ENCODE results near the gene VPS33A.
"Not testable (repeated sequence)": the region's sequence is repeated elsewhere in the genome, so short reads cannot be mapped to it uniquely, and the experiment has no call there.

Gene VPS33A

GRCh38 chr12:122266230-122266901, at the start of gene VPS33A:
Gene VPS33A, minus strand, starts transcription at chr12:122266494. Its CDS starts 86 bp downstream, at chr12:122266408.
- DNase-seq = peak; percentile 99

GRCh38 chr12:122312926-122313325, 46.6 kb upstream of the VPS33A start:
- DNase-seq = peak; percentile 33

GRCh38 chr12:122311696-122312095, 45.4 kb upstream of the VPS33A start:
- no peak for DNase-seq

- peak; percentile 6 for DNase-seq
These were observed 44.5 kb upstream of the VPS33A start for GRCh38 chr12:122310626-122311333.

GRCh38 chr12:122309564-122310121, 43.3 kb upstream of the VPS33A start:
- DNase-seq = peak; percentile 51

- no peak for DNase-seq
These were observed 42.5 kb upstream of the VPS33A start for GRCh38 chr12:122308811-122309210.

GRCh38 chr12:122306407-122306806, 40.1 kb upstream of the VPS33A start:
- peak; percentile 64 for DNase-seq

- DNase-seq = no peak
These were observed 38.6 kb upstream of the VPS33A start for GRCh38 chr12:122304924-122305323.

GRCh38 chr12:122303068-122303467, 36.8 kb upstream of the VPS33A start:
- DNase-seq = peak; percentile 10

GRCh38 chr12:122298071-122298748, 31.9 kb upstream of the VPS33A start:
- no peak for DNase-seq

- DNase-seq = no peak
These were observed 31.2 kb upstream of the VPS33A start for GRCh38 chr12:122297494-122297893.

- DNase-seq = no peak
These were observed 29.6 kb upstream of the VPS33A start for GRCh38 chr12:122295877-122296276.

GRCh38 chr12:122293081-122293480, 26.8 kb upstream of the VPS33A start:
- DNase-seq = no peak

- DNase-seq = no peak
These were observed 25.1 kb upstream of the VPS33A start for GRCh38 chr12:122291431-122291830.

GRCh38 chr12:122283680-122284079, 17.4 kb upstream of the VPS33A start:
- no peak for DNase-seq

- DNase-seq = peak; percentile 35
These were observed 15.8 kb upstream of the VPS33A start for GRCh38 chr12:122282061-122282460.

- DNase-seq = peak; percentile 31
These were observed 9.9 kb upstream of the VPS33A start for GRCh38 chr12:122276242-122276641.

- DNase-seq = peak; percentile 4
These were observed 9.2 kb upstream of the VPS33A start for GRCh38 chr12:122275459-122275858.

GRCh38 chr12:122265886-122266229, 436 bp downstream of the VPS33A start:
- peak; percentile 84 for DNase-seq

GRCh38 chr12:122265476-122265875, 818 bp downstream of the VPS33A start:
- DNase-seq = no peak

- DNase-seq = not testable (repeated sequence)
These were observed 5.6 kb downstream of the VPS33A start for GRCh38 chr12:122260735-122261134.

GRCh38 chr12:122258939-122259338, 7.4 kb downstream of the VPS33A start:
- DNase-seq = not testable (repeated sequence)

- not testable (repeated sequence) for DNase-seq
These were observed 7.8 kb downstream of the VPS33A start for GRCh38 chr12:122258462-122258861.

GRCh38 chr12:122250536-122250935, 15.8 kb downstream of the VPS33A start:
- no peak for DNase-seq

Measured in islet precursor cell (in vitro differentiated cells).